Measurements from ENCODE around the gene ASB7. TPM values are rescaled to one million over a fixed set of nuclear protein-coding genes. Genes with fewer than 3 reads are reported as not detected.

Gene ASB7
- total and polyA plus RNA-seq, 2 experiments from 2014 or later, result 4.1 to 13.9 TPM

DNA sequence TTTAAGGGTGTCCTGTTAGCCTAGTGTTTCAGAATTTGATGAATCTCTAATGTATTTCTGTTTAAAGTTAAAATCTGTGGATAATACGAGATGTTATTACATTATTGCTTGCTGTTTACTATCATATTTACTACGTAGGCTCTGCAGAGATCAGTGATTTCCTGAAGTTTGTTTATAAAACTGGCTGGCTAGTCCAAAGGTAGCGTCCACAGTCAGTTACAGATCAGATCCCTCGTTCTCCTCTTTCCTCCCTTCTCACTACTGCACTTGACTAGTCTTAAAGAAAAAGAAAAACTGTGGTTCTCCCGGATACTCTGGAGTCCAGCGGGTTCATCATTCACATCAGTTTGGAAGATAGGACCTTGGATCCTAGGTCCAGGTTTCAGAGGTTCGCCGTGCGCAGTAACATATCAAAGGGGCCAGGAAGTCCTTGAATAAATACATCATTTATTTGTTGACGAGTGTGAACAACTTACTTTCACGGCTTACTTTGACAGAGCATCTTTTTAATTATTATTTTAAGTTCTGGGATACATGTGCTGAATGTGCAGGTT lies 35.9 kb downstream of the ASB7 start (continued):
- TF ChIP-seq, protein P1, sequence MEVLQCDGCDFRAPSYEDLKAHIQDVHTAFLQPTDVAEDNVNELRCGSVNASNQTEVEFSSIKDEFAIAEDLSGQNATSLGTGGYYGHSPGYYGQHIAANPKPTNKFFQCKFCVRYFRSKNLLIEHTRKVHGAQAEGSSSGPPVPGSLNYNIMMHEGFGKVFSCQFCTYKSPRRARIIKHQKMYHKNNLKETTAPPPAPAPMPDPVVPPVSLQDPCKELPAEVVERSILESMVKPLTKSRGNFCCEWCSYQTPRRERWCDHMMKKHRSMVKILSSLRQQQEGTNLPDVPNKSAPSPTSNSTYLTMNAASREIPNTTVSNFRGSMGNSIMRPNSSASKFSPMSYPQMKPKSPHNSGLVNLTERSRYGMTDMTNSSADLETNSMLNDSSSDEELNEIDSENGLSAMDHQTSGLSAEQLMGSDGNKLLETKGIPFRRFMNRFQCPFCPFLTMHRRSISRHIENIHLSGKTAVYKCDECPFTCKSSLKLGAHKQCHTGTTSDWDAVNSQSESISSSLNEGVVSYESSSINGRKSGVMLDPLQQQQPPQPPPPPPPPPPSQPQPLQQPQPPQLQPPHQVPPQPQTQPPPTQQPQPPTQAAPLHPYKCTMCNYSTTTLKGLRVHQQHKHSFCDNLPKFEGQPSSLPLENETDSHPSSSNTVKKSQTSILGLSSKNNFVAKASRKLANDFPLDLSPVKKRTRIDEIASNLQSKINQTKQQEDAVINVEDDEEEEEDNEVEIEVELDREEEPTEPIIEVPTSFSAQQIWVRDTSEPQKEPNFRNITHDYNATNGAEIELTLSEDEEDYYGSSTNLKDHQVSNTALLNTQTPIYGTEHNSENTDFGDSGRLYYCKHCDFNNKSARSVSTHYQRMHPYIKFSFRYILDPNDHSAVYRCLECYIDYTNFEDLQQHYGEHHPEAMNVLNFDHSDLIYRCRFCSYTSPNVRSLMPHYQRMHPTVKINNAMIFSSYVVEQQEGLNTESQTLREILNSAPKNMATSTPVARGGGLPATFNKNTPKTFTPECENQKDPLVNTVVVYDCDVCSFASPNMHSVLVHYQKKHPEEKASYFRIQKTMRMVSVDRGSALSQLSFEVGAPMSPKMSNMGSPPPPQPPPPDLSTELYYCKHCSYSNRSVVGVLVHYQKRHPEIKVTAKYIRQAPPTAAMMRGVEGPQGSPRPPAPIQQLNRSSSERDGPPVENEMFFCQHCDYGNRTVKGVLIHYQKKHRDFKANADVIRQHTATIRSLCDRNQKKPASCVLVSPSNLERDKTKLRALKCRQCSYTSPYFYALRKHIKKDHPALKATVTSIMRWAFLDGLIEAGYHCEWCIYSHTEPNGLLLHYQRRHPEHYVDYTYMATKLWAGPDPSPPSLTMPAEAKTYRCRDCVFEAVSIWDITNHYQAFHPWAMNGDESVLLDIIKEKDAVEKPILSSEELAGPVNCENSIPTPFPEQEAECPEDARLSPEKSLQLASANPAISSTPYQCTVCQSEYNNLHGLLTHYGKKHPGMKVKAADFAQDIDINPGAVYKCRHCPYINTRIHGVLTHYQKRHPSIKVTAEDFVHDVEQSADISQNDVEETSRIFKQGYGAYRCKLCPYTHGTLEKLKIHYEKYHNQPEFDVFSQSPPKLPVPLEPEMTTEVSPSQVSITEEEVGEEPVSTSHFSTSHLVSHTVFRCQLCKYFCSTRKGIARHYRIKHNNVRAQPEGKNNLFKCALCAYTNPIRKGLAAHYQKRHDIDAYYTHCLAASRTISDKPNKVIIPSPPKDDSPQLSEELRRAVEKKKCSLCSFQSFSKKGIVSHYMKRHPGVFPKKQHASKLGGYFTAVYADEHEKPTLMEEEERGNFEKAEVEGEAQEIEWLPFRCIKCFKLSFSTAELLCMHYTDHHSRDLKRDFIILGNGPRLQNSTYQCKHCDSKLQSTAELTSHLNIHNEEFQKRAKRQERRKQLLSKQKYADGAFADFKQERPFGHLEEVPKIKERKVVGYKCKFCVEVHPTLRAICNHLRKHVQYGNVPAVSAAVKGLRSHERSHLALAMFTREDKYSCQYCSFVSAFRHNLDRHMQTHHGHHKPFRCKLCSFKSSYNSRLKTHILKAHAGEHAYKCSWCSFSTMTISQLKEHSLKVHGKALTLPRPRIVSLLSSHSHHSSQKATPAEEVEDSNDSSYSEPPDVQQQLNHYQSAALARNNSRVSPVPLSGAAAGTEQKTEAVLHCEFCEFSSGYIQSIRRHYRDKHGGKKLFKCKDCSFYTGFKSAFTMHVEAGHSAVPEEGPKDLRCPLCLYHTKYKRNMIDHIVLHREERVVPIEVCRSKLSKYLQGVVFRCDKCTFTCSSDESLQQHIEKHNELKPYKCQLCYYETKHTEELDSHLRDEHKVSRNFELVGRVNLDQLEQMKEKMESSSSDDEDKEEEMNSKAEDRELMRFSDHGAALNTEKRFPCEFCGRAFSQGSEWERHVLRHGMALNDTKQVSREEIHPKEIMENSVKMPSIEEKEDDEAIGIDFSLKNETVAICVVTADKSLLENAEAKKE (CRISPR knock-in tag; IDR thresholded peaks at IDR 0.05), result no peak
- TF ChIP-seq STAT1 (IDR thresholded peaks at IDR 0.05; ENCODE audit: unreplicated experiment), result no peak
- TF ChIP-seq, protein P2, sequence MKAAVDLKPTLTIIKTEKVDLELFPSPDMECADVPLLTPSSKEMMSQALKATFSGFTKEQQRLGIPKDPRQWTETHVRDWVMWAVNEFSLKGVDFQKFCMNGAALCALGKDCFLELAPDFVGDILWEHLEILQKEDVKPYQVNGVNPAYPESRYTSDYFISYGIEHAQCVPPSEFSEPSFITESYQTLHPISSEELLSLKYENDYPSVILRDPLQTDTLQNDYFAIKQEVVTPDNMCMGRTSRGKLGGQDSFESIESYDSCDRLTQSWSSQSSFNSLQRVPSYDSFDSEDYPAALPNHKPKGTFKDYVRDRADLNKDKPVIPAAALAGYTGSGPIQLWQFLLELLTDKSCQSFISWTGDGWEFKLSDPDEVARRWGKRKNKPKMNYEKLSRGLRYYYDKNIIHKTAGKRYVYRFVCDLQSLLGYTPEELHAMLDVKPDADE (IDR thresholded peaks at IDR 0.05), result no peak
- TF ChIP-seq EZH2 (IDR thresholded peaks at IDR 0.05; ENCODE audit: low read depth, unreplicated experiment), result no peak

DNA sequence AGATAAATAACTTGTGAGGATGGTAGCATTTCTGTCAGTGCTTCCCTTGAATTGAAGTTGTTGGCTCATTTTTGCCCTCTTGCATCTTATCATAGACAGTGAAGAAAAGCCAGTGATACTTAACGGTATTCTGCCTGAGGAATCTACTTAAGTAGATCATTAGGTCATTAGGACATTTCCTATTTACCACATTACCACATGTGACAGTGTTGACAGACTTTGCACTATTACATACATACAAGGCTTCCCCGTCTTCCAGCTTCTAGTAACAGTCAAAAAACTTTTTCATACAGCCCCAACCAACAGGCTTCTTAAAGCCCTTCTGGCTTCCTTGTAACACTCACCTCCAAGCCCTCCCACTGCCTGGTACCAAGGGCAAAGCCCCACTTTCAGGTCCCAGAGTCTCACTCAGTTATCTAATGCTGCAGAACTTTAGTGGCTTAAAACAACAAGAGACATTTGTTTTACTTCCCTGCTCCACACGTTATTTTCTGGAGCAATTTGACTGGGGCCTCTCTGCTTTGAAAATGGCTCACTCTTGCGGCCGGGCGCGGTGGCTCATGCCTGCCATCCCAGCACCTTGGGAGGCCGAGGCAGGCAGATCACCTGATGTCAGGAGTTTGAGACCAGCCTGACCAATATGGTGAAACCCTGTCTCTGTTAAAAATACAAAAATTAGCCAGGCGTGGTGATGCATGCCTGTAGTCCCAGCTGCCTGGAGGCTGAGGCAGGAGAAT lies 40.0 kb downstream of the ASB7 start:
- Histone ChIP-seq H2AFZ (no peak overlapping the region), H3F3A (replicated peaks; ENCODE audit: low read depth) (no peaks in the 10 kb centered on the region), H3K4me1 (ENCODE audit: insufficient read depth) (no peaks in the 10 kb centered on the region), H3K9me2 (ENCODE audit: insufficient read depth) (no peaks in the 10 kb centered on the region), H3K4me2 (no peak overlapping the region), H4K20me1 (replicated peaks; ENCODE audit: insufficient read depth) (peaks cover 6% of the 10 kb centered on the region), H3K36me3 (ENCODE audit: insufficient read depth) (no peaks in the 10 kb centered on the region), H3K4me3 (no peak overlapping the region), H3K79me2 (replicated peaks; ENCODE audit: insufficient read depth) (peaks cover 70% of the 10 kb centered on the region), H3K27me3 (ENCODE audit: insufficient read depth) (no peaks in the 10 kb centered on the region), H3K27ac (ENCODE audit: low read depth) (no peak overlapping the region)
- Mint-ChIP-seq H3K27me3 (ENCODE audit: insufficient read depth, low read depth, poor library complexity) (no peaks in the 10 kb centered on the region), H3K4me3 (no peak overlapping the region), H3K4me1 (peaks cover 5% of the 10 kb centered on the region; the same call in 2 of the 3 replicates), H3K9me3 (no peaks in the 10 kb centered on the region), H3K36me3 (ENCODE audit: low read depth) (no peaks in the 10 kb centered on the region), H3K27ac (no peak overlapping the region)
- ATAC-seq (no peak), DNase-seq (ENCODE audit: low spot score) (no peak)
- TF ChIP-seq ZNF114 (CRISPR knock-in tag; IDR thresholded peaks at IDR 0.05), result no peak
- TF ChIP-seq, protein P3, sequence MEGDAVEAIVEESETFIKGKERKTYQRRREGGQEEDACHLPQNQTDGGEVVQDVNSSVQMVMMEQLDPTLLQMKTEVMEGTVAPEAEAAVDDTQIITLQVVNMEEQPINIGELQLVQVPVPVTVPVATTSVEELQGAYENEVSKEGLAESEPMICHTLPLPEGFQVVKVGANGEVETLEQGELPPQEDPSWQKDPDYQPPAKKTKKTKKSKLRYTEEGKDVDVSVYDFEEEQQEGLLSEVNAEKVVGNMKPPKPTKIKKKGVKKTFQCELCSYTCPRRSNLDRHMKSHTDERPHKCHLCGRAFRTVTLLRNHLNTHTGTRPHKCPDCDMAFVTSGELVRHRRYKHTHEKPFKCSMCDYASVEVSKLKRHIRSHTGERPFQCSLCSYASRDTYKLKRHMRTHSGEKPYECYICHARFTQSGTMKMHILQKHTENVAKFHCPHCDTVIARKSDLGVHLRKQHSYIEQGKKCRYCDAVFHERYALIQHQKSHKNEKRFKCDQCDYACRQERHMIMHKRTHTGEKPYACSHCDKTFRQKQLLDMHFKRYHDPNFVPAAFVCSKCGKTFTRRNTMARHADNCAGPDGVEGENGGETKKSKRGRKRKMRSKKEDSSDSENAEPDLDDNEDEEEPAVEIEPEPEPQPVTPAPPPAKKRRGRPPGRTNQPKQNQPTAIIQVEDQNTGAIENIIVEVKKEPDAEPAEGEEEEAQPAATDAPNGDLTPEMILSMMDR (conservative IDR thresholded peaks at IDR 0.05; ENCODE audit: low read depth in 2 of 2), result no peak

Data from GM23338 (cell line).